Activated CD4-positive, alpha-beta T cell treated with anti-CD3 and anti-CD28 coated beads for 4 hours (primary cell): Measurements from ENCODE around the gene SAMD1.

Source experiments
- DNase-seq, 2 donors: peaks; one replicate each; pipeline ENCODE4 v3.0.0-alpha.2; 2020

SAMD1 gene

GRCh38 chr19:14090509-14091080, at the start of gene SAMD1:
SAMD1 (minus strand) TSS chr19:14090751.
- DNase-seq = peak; percentile 89 to 93

DNA sequence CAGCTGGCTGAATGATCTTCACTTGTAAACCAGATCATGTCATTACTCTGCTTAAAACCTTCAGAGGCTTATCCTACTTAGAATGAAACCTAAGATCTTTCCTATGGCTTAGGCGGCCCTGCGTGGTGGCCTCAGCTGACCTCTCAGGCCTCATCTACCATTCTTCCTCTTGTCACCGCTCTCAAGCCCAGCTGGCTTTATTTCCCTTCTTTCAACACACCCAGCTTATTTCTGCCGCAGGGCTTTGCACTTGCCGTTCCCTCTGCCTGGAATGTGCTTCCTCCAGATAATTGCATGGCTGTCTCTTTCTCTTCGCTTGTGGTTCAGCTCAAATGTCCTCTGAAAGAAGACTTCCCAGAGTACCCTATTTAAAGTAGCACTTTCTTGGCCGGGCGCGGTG, 49.4 kb upstream of the SAMD1 start:
- DNase-seq = no peak

DNA sequence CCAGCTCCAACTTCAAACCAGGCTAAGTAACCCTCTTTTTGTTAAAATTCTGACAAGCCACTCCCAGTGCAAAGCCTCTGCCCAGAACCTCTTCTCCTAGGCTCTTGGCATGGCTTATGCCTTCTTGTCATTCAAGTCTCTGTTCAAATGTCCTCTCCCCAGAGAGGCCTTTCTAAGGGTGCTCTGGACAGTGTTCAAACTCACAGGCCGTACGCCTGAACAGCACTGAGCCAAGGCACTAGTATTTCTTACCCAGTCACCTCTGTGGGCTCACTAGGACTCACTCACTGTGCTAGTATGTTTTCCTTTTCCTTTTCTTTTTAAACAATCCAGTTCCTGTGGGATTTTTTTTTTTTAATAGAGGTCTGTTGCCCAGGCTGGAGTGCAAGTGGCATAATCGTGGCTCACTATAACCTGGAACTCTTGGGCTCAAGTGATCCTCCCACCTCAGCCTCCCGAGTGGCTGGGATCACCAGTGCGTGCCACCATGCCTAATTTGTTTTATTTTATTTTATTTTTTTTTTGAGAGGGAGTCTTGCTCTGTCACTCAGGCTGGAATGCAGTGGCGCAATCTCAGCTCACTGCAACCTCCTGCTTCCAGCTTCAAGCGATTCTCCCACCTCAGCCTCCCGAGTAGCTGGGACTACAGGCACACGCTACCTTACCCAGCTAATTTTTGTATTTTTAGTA, 48.2 kb upstream of the SAMD1 start:
- no peak for DNase-seq

DNA sequence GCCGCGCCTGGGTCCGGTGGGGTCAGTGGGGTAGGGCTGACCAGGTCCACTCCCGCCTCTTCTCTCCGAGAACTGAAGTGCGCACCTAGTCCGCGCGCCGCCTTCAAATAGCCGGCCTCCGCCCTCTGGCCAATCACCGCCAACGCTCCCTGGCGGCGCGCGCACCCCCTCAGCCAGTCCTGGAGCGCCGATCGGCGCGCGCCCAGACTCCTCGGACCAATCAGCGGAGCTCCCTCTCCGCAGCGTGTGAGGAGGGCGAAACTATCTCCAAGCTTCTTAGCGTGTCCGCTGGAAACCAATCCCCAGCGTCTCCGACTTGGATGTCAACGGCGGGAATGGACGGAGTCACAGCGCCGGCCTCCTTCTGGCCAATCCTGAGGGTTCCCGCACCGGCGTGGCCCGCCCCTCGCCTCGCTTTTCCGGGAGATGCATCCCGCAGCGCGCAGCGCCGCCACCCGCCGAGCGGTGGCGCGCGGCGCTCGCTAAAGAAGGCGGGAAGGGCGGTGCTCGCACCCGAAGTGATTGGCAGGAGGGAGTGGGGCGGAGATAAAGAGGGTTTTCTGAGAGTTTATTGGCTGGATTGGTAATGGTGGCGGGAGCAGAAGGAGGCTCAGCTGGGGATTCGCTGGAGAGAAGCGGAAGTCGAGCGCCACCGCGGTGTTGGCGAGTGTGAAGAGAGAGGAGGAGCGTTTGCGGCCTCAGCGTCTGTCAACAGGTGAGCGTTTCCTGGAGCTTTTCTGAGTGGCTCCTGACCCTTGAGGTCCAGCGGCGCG, 46.1 kb upstream of the SAMD1 start, which contains the start of gene ASF1B:
ASF1B (minus strand) TSS at position 81 of the 773 bp plus-strand sequence. CDS start 133 bp downstream, outside the sequence.
- DNase-seq = peak; percentile 94 to 96

- DNase-seq = no peak
Measured at GRCh38 chr19:14135985-14136508, 45.5 kb upstream of the SAMD1 start.

GRCh38 chr19:14135355-14135754, 44.8 kb upstream of the SAMD1 start:
- no peak for DNase-seq

GRCh38 chr19:14127929-14128509, 37.5 kb upstream of the SAMD1 start:
- no peak for DNase-seq

GRCh38 chr19:14127176-14127575, 36.6 kb upstream of the SAMD1 start:
- no peak for DNase-seq

- DNase-seq = no peak
Measured at GRCh38 chr19:14122924-14123323, 32.4 kb upstream of the SAMD1 start.

- no peak for DNase-seq
Measured at GRCh38 chr19:14120497-14120780, 29.9 kb upstream of the SAMD1 start.

DNA sequence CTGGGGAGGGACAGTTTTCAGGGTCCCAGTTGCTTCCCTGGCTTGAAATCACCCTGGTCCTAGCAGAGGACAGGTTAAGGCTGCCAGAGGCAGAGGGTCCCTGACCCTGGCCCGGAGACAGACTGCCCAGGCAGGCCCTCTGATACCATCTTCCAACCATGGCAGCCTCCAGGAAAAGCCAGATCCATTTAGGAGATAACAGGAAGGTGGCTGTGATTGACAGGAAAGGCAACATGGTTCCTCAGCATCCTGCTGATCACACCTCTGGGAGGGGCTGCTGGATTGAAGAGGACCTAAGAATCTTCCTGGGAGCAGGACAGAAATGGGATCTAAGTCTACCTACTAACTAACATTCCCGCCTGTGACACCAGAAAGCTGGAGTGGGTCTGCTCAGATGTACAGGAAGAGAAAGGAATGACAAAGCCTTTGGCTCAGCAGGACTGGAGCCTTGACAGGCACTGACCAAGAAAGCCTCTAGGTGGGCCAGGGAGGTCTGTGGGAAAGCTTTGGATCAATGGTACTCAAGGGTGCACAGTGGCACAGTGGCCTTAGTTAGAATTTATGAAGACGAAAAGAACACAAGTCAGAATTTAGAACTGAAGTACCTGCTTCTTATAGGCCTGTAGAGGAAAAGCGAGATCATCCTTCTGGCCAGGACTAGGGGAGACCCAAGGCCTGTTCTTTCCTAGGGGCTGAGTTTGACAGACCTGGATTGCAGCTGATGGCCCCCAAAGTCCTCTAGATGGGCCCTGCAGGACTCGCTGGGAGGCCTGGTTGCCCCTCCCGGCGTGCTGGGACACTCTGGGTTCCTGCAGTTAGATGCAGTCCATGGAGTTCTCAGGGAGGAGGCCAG, 29.3 kb upstream of the SAMD1 start:
- DNase-seq = no peak

GRCh38 chr19:14119146-14119545, 28.6 kb upstream of the SAMD1 start:
- no peak for DNase-seq

DNA sequence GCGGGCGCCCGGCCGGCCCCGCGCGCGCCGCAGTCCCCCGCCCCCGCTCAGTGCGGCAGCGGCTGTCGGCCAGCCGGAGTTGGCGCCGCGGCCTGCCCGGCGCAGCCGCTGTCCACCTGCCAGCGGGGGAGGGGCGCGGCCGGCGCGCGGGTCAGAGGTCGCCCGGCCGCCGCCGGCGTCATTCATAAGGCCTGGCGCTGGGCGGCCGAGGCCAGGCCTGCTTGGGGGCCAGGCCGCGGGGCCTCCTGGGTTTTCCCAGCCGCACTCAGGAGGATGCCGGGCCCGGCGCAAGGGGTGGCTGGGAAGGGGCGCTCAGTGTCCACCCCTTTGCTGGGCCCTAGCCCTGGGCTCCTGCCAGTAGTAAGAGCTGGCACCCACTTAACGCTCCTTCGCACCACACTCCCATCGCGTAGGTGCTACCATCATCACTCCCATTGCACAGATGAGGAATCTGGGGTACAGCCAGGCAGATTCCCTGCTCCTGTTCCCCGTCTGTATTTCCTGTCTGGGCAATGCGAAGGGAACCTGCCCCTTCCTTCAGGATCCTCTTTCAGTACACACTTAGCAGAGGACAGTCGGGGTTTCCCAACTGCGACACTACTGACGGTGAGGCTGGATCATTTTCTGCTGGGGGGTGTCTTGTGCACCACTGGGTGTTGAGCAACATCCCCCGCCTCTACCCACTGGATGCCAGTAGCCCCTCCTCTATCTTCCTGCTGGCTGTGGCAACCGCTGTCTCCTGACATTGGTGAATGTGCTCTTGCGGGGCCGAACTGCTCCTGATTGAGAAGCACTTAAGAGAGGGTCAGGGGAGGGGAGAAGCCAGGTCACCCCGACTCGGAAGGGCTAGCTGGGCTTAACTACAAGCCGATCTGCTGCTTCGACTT, 27.9 kb upstream of the SAMD1 start:
- DNase-seq = peak; percentile 24 to 41

DNA sequence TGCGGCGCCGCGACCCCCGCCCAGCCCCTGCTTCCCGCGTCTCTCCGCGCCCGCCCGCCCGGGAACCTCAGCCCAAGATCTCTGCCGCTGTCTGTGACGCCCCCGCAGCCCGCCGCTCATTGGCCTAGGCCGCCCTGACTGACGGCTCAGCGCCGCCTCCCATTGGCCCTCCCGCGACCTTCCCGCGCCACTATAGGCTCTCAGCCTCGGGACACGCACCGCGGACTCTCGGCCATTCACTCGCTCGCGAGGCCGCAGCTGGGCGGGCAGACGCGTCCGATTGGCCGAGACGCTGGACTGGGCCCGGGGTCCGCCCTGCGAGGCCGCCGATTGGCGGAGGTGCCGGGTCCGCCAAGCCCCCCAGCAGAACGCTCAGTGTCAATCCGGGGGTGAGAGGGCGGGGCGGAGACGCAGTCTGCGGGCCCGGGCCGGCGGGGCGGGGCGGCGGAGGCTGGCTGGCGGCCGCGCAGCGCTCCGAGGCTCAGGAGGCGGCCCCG, 27.2 kb upstream of the SAMD1 start, which contains the start of gene PRKACA:
PRKACA (minus strand) TSS at position 95 of the 497 bp plus-strand sequence. CDS start 215 bp downstream, outside the sequence.
- DNase-seq = peak; percentile 95 to 98

DNA sequence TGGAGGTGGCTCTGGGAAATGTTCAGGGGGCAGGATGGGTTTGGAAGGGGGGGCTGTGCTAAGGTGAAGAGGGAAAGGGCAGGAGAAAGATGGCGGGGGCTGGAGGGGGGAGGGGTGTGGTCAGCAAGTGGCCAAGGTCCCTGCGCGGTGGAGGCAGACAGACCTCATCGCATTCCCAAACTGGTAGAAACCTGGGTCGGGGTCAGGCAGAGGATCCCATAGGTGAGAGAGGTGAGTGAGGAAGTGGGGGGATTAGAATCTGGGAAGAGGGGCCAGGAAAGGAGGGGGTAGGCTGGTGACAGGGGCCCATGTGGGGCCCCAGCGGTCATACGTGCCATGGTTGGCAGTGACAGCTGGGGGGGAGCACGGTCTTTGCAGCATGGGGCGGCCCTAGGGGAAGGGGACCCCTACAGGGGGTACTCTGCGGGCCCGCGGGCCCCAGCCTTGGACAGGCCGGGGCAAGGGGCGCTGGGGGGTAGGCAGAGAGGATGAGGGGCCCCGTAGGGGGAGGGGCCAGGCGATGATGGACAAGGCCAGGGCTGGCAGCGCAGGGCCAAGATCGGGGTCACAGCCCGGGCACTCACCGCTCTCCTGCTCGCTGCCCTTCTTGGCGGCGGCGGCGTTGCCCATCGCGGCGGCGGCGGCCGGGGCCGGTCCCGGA, 26.5 kb upstream of the SAMD1 start:
- DNase-seq = no peak

GRCh38 chr19:14116525-14116917, 26.0 kb upstream of the SAMD1 start:
- no peak for DNase-seq

DNA sequence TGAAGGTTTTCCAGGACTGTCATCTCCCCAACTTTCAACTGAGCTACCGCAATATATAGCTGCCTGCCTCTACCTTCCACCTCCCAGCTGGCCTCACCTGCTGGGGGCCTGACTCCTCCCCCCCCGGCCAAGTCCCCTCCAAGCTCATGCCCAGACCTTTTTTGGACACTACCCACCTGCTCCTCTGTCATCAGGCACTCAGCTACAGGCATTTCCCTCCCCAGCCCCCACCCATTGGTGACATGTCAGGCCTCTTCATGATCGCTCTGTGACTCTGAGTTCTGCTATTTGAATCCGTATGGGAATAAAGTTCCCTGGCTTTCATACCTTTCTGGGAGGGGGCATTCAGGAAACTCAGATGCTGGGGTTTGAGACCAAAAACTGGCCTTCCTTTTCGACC, 25.2 kb upstream of the SAMD1 start:
- no peak for DNase-seq

DNA sequence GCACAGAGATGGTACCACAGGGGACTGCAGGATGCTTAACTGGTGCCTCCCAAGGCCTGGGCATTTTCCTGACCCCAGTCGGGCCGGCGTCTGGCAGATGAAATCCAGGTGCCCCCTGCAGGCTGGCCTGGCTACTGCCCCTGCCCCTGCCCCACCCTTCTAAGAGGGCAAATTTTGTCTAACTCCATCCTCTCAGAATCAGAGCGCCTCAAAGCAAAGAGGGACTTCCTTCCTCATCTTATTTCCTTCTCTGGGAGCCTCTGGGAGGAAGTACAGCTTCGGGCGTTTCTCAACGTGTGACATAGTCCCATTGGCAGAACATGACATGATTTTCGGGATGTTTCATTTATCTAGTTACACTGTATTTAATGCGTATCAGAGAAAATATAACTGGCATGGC, 24.3 kb upstream of the SAMD1 start:
- peak; percentile 48 to 58 for DNase-seq

- DNase-seq = no peak
Measured at GRCh38 chr19:14114439-14114838, 23.9 kb upstream of the SAMD1 start.

DNA sequence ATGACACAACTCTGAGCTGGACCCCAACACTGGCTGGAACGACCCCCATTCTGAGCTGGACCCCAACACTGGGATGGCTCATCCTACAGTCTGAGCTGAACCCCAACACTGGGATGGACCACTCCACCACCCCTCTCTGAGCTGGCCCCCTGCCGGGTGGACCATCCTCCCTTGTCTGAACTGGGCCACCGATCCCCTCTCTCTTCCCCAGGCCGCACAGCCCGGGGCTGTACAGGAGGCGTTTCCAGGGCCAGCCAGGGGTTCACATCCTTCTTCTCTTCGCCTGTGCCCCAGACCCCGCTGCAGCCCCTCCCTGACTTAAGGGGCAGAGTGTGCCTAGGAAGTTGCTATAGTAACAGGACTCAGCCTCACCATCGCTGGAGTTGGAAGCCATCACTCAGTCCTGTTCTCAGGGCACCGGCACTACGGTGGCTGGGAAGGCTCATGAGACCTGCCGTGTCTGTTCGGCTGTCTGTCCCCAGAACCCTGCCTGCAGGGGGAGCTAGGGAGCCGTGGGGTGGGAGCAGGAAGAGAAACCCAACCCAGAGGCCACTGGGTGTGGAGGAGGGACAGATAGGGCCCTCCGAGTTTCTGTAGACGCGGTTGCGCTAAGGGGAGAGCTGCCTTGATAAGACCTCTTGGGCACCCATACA, 23.3 kb upstream of the SAMD1 start:
- peak; percentile 35 for DNase-seq
